ENCODE results near the gene PRXL2B.

Gene PRXL2B

DNA sequence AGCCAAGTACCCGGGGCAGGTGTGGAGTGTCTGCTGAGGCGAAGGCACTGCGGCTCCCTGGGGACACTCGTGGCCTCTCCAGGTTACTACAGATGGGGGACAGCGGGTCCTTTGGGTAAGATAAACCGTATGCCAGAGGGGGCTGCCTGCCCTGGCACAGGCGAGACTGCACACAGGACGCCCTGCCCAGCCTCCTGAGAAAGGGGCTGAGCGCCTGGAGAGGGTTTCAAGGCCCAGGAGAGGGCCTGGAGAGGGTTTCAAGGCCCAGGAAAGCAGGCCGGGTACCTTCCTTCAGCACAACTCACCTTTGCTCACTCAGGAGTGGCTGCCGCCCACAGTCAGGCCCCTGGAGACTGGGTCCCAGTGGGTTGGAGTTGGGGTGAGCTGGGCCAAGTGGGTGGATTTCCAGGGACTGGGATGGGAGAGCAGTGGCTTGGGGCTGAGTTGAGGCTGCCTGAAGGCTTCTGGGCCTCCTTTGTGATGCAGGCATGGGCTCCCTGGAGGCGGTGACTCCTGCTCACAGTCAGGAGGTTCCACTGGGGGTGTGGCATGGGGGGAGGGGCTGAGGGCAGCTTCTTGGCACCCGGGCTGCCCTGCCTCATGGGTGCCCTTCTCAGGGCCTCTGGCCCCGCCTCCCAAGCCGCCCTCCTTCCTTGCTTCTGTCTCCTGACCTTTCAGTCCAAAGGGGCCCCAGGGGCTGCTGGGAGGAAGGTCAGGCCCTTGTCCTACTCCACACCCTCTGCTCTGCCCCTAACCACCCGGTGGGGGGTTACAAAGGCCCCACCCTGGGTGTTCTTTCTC, 46.2 kb downstream of the PRXL2B start, which contains the start of gene MMEL1:
TSS of gene MMEL1 (minus strand) at position 456 of the 801 bp plus-strand sequence. CDS start 3,532 bp downstream, outside the sequence.
- peaks cover 18% of the 10 kb centered on the region for H3K27me3 Mint-ChIP-seq
- no peak within 1 kb of the TSS for H3K27ac Mint-ChIP-seq
- H3K4me3 Mint-ChIP-seq, result no peak within 1 kb of the TSS
- H3K4me1 Mint-ChIP-seq (ENCODE audit: low read depth), result peaks cover 8% of the 10 kb centered on the region
- no peaks in the 10 kb centered on the region for H3K36me3 Mint-ChIP-seq (ENCODE audit: low read depth)
- peaks cover 16% of the 10 kb centered on the region for H3K9me3 Mint-ChIP-seq

DNA sequence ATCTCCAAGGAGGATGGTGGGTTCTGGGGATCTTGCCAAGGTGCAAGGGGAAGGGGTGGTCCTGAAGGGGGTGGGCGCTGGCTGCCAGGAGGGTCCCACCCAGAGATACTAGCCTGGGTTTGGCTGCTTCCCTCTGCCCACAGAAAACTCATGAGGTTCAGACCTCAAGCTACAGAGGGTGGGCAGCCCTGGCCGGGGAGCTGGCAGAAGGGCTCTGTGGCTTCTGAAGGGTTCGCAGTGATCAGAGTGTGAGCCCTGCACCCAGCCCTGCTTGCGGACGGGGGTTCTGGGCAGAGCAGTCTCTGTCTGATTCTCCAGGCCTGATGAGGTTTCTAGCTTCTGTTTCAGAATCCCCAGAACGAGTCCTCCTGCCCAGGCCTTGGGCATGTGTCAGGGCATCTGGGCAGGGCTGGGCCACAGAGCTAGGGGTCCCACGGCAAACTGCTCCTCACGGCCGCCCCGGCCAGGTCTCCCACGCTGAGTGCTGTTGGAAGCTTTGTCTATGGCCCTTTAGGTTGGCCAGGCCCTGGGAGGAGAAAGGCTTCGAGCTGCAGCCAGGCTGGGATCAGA, 46.9 kb downstream of the PRXL2B start:
- Mint-ChIP-seq H3K27me3 (peaks cover 18% of the 10 kb centered on the region), H3K27ac (no peak overlapping the region), H3K4me1 (ENCODE audit: low read depth) (peaks cover 8% of the 10 kb centered on the region), H3K9me3 (peaks cover 16% of the 10 kb centered on the region), H3K36me3 (ENCODE audit: low read depth) (no peaks in the 10 kb centered on the region), H3K4me3 (no peak overlapping the region)

DNA sequence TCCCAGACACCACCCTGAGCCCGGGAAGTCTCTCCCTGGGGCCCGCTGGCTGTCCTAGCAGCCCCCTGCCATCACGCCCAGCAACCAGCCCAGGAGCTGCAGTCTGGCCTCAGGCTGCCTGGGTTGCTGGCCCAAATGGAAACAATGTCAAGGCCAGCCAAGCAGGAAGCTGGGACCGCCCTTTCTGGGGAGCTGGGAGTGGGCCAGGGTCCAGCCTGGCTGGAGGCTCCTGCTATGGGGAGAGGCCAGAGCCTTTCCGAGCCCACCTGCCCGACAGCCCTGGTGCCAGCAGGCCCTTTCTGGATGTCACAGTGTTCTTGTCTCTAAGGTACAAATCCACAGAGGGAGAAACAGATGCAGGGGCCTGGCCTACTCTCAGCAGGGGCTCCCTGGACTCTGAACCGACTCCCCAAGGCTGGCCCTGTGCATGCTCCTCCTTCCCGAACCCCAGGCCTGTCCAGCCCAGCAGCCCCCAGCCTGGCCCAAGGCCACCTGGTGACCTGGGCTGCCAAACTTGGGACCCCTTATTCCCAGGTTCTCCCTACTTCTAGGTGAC, 47.4 kb downstream of the PRXL2B start:
- no peak overlapping the region for H3K27ac Mint-ChIP-seq
- peaks cover 16% of the 10 kb centered on the region for H3K9me3 Mint-ChIP-seq
- H3K4me1 Mint-ChIP-seq (ENCODE audit: low read depth), result peaks cover 8% of the 10 kb centered on the region
- no peak overlapping the region for H3K4me3 Mint-ChIP-seq
- no peaks in the 10 kb centered on the region for H3K36me3 Mint-ChIP-seq (ENCODE audit: low read depth)
- H3K27me3 Mint-ChIP-seq, result peaks cover 18% of the 10 kb centered on the region

DNA sequence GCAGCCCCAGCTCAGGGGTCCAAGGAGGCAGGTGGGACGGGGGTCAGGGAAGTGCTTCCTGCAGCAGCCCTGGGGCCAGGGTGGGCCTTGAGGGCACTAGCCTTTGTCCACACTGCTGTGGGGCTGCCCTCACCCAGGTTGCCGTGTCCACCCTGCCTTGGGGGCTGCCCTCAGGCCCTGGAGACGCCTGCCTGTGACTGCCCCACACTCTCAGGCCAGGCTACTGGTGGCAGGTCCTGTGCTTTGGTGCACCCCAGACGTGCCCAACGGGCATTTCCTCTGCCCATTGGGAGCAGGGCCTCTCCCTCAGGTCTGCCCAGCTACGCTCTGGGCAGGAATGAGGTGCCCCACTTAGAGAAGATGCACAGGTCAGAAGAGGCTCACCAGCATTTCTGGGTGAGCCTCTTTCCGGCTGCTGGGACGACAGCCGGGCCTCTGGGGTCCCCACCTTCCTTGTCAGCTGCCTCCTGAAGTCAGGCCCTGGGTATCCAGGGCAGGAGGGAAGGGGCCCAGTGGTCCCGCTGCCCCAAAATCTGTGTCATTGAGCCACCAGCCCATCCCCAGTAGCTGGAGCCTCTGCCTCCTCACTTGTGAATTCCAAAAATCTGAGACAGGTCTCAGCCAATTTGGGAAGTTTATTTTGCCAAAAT, 48.9 kb downstream of the PRXL2B start:
- peaks cover 7% of the 10 kb centered on the region for H3K27me3 Mint-ChIP-seq
- peaks cover 7% of the 10 kb centered on the region for H3K4me1 Mint-ChIP-seq (ENCODE audit: low read depth)
- H3K9me3 Mint-ChIP-seq, result peaks cover 10% of the 10 kb centered on the region
- no peaks in the 10 kb centered on the region for H3K36me3 Mint-ChIP-seq (ENCODE audit: low read depth)
- H3K27ac Mint-ChIP-seq, result no peak overlapping the region
- H3K4me3 Mint-ChIP-seq, result no peak overlapping the region

DNA sequence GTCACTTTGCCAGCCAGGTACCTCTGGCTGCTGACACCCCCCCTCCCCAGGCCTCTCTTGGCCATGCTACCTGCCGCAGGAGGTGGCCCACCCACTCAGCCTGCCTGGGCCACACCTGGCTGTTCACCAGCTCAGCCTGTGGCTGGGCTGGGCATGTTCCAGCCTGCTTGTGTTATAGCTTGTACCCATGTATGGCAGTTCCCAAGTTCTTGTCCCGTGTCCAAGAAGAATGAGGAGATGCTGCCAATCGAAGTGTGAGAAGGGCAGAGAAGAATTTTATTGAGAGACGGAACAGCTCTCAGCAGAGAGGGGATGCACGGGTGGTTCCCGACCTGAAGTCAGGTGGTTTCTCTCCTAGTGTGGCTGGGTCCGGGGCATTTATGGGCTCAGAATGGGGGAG, 50.2 kb downstream of the PRXL2B start:
- Mint-ChIP-seq H3K36me3 (ENCODE audit: low read depth) (no peaks in the 10 kb centered on the region), H3K27ac (no peak overlapping the region), H3K4me3 (no peak overlapping the region), H3K4me1 (ENCODE audit: low read depth) (peaks cover 3% of the 10 kb centered on the region), H3K9me3 (peaks cover 5% of the 10 kb centered on the region), H3K27me3 (peaks cover 3% of the 10 kb centered on the region)

DNA sequence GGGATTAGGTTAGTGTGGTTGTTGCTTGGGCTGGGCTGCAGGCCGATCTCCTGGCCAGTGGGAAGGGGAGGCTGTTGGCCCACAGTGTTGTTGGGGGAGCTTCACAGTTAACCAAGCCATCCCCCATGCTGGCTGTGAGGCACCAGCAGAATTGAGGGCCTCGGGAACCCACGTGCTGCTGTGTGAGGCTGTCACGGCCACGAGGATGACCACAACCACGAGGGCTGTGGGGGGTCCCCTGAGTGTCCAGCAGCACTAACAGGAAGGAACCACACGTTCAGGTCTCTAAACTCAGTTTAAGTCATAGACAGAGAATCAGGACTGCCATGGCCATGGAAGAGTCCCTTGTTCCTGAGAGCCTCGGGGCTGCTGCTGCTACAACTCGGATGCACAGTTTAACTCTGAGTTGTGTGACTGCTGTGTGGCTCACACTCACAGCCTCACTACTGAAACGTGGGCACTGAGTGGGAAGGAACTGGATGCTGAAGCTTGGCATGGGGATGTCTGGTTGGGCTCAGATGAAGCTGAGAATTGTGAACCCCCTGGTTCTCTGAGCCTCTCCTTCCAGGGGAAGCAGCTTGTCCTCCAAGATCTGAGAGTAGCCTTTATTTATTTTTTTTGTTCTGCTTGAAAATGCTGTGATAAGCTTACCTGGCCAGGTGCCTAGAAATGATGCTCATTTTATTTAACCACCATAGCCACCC, 51.0 kb downstream of the PRXL2B start:
- Mint-ChIP-seq H3K4me1 (ENCODE audit: low read depth) (peaks cover 9% of the 10 kb centered on the region), H3K4me3 (no peak overlapping the region), H3K27ac (no peak overlapping the region), H3K36me3 (ENCODE audit: low read depth) (no peaks in the 10 kb centered on the region), H3K9me3 (peaks cover 5% of the 10 kb centered on the region), H3K27me3 (peaks cover 3% of the 10 kb centered on the region)

DNA sequence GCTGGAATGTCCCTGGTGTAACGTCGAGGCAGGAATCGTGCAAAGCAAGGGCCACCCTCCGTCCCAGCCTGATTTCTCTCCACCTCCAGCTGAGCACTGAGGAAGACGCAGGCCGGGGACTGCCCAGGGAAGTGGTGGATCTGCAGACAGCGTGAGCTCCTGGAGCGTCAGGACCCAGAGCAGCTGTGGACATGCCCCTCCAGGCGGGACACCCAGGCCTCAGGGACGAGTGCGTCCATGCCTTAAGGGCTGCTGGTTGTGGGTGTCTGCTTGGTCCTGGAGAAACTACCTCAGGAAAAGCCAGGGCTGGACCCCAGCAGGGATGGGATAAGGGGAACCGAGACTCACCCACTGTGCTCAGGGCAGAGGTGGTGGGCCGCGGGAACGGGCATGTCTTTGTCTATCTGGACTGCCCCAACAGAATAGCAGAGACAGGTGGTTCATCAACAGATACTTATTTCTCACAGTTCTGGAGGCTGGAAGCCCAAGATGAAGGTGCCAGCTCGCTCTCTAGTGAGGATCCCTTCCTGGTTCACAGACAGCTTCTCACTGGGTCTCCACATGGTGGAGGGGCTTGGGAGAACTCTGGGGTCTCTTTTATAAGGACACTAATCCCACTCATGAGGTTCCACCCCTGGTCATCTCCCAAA, 52.0 kb downstream of the PRXL2B start:
- Mint-ChIP-seq H3K4me3 (no peak overlapping the region), H3K27me3 (peaks cover 3% of the 10 kb centered on the region), H3K27ac (no peak overlapping the region), H3K36me3 (ENCODE audit: low read depth) (no peaks in the 10 kb centered on the region), H3K4me1 (ENCODE audit: low read depth) (peaks cover 14% of the 10 kb centered on the region), H3K9me3 (peaks cover 5% of the 10 kb centered on the region)

DNA sequence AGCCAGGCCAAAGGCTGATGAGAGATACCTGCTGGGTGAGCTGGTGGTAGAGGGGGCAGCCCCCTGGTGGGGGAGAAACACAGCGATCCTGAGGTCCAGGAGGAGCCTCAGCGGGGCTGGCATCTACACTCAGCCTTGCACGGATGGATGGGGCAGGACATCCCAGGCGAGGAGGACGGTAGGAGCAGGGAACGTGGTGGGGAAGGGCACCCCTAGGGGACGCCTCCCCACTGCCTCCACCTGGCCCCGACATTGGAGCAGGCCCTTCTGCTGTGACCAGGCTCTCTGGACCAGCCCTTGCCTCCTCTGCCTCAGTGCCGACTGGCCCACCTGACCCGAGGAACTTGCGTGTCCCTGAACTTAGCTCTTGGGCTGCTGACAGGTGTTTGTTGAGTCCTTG, 52.6 kb downstream of the PRXL2B start:
- Mint-ChIP-seq H3K27me3 (peaks cover 3% of the 10 kb centered on the region), H3K9me3 (peaks cover 5% of the 10 kb centered on the region), H3K4me3 (no peak overlapping the region), H3K4me1 (ENCODE audit: low read depth) (peaks cover 16% of the 10 kb centered on the region), H3K27ac (no peak overlapping the region), H3K36me3 (ENCODE audit: low read depth) (no peaks in the 10 kb centered on the region)

DNA sequence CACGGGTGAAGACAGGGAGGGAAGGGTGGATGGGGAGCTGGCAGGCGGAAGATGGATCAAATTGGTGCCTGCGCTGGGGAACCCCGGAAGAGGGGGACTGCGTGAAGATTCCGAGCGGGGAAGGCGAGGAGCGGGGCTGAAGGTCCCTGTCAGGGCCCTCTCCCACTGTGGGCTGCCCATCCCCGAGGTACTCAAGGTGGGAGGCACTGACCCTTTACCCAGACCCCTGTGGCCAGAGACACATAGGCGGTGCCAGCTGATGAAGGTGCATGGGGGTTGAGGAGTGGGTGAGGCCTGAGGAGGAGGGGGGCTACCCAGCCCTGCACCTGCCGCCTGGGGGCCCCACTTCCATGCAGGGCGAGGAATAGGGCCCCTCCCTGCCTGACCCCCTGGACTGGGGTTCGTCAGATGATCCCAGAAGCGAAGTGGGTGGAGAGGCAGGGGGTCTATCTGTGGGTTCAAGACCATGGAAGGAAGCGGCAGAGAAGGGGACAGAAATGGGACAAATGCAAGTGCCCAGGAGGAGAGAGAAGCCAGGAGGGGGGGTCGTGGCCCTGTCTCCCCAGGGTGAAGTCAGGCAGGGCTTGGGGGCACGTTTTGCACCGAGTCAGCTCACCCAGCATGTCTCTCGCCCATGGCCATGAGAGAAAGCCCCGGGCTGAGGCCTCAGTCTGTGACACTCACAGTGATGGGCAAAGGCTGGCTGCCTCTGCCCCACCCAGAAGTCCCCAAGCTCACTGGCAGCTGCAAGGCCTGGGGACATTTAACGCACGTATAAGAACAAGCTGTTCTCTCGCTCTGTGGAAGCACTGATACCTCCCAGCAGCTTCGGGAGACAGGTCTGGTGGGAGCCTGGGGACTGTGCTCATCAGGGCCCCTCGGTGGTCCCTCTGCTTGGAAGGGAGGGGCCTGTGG, 53.3 kb downstream of the PRXL2B start:
- H3K4me3 Mint-ChIP-seq, result no peak overlapping the region
- peaks cover 16% of the 10 kb centered on the region for H3K4me1 Mint-ChIP-seq (ENCODE audit: low read depth)
- H3K36me3 Mint-ChIP-seq (ENCODE audit: low read depth), result no peaks in the 10 kb centered on the region
- no peak overlapping the region for H3K27ac Mint-ChIP-seq
- H3K9me3 Mint-ChIP-seq, result peaks cover 5% of the 10 kb centered on the region
- peaks cover 3% of the 10 kb centered on the region for H3K27me3 Mint-ChIP-seq

DNA sequence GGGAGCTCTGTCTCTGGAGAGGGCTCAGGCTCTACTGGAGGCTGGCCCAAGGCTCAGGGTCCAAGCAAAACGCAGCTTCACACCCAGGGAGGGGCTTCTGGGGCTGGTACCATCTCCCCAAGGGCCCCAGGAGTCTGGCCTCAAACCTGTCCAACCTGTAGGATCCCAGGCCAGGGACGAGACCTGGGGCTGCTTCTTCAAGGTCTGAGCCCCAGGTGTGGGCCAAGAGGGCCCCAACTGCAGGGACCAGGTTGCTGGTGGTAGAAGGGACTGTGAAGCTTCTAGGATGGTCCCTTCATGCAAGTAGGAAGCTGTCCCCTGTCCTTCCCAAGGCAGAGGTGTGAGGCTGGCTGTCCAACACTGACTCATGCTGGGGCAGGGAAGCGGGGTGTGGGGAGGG, 54.0 kb downstream of the PRXL2B start:
- peaks cover 5% of the 10 kb centered on the region for H3K9me3 Mint-ChIP-seq
- no peak overlapping the region for H3K4me3 Mint-ChIP-seq
- peaks cover 16% of the 10 kb centered on the region for H3K4me1 Mint-ChIP-seq (ENCODE audit: low read depth)
- H3K27ac Mint-ChIP-seq, result no peak overlapping the region
- H3K36me3 Mint-ChIP-seq (ENCODE audit: low read depth), result no peaks in the 10 kb centered on the region
- peaks cover 3% of the 10 kb centered on the region for H3K27me3 Mint-ChIP-seq
